ENCODE data around the gene ZNF316.

ZNF316 gene

DNA sequence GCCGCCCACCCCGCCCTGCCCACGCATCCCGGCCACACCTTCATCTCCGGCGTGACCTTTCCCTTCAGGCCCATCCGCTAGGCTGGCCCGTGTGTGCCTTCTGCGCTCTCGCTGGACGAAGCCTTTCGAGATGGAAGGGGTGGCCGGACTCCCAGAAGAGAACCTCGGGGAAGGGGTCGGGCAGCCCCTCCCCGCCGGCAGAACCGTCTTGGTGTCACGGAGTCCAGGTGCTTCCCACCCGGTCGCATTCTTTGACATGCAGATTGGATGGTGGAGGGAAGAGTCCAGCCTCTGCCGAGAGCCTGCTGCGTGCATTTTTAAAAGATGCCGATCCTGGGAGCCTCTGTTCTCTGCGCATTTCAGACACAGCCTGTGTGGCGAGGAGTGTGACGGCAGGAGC is 29.0 kb upstream of the ZNF316 start:
- no peak overlapping the region for H2AFZ ChIP-seq (ENCODE audit: low read length, unreplicated experiment)
- H3K4me1 ChIP-seq (ENCODE audit: control insufficient read depth, insufficient read depth, low read length, unreplicated experiment), result no peaks in the 10 kb centered on the region
- H3K4me3 ChIP-seq (ENCODE audit: low read depth, low read length), result no peak overlapping the region
- H3K36me3 ChIP-seq (ENCODE audit: insufficient read depth, low read length), result no peaks in the 10 kb centered on the region
- no peak overlapping the region for H3K27ac ChIP-seq (ENCODE audit: low read depth, low read length)
- H3K79me2 ChIP-seq (ENCODE audit: control insufficient read depth, insufficient read depth, low read length, unreplicated experiment), result no peaks in the 10 kb centered on the region
- H3K27me3 ChIP-seq (ENCODE audit: insufficient read depth, low read length), result 0 out of 2 replicates have a peak, but pooled peaks cover 5% of the 10 kb centered on the region

GRCh38 chr7:6608794-6609193 is 28.3 kb upstream of the ZNF316 start:
- Histone ChIP-seq H3K36me3 (ENCODE audit: insufficient read depth, low read length) (no peaks in the 10 kb centered on the region), H3K27me3 (ENCODE audit: insufficient read depth, low read length) (peaks cover 10% of the 10 kb centered on the region), H3K79me2 (ENCODE audit: control insufficient read depth, insufficient read depth, low read length, unreplicated experiment) (no peaks in the 10 kb centered on the region), H3K27ac (ENCODE audit: low read depth, low read length) (no peak overlapping the region), H3K4me3 (ENCODE audit: low read depth, low read length) (no peak overlapping the region), H3K4me1 (ENCODE audit: control insufficient read depth, insufficient read depth, low read length, unreplicated experiment) (no peaks in the 10 kb centered on the region), H2AFZ (ENCODE audit: low read length, unreplicated experiment) (no peak overlapping the region)

DNA sequence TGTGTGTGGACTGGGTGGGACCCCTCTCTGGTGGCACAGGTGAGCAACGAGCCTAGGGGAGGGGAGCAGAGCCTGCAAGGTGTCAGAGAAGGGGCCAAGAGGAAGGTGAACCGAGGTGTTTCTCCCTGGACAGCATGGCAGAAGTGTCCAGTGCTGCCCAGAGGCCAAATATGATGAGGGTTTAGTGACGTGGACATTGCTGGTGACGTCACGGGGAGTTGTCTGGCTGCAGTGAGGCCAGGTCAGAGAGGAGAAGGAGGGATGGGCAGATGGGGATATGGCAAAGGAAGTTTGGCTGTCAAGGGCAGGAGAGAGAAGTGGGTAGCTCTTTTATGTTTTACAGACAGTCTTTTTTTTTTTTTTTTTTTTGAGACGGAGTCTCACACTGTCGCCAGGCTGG is 24.3 kb upstream of the ZNF316 start:
- Histone ChIP-seq H3K79me2 (ENCODE audit: control insufficient read depth, insufficient read depth, low read length, unreplicated experiment) (no peaks in the 10 kb centered on the region), H3K36me3 (ENCODE audit: insufficient read depth, low read length) (no peaks in the 10 kb centered on the region), H3K27ac (ENCODE audit: low read depth, low read length) (no peak overlapping the region), H3K4me1 (ENCODE audit: control insufficient read depth, insufficient read depth, low read length, unreplicated experiment) (no peaks in the 10 kb centered on the region), H3K27me3 (ENCODE audit: insufficient read depth, low read length) (peaks cover 45% of the 10 kb centered on the region), H3K4me3 (ENCODE audit: low read depth, low read length) (no peak overlapping the region), H2AFZ (ENCODE audit: low read length, unreplicated experiment) (no peak overlapping the region)

DNA sequence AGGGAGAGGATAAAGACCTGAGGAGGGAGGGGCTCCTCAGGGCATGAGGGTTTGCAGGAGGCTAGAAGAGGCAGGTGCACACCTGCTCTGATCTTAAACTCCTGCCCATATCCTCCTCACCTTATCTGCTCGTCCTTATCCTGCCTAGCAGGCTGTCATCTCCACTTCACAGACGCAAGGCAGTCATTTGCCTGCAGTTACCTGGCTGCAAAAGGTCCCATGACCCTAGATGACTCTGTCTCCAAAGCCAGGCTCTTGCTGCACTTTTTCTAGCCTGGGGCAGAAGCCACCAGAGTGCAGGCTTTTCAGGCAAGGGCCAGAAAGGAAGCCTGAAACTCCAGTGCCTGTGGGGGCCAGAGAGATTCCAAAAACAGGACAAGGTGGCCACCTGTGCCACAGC is 23.4 kb upstream of the ZNF316 start:
- Histone ChIP-seq H3K36me3 (ENCODE audit: insufficient read depth, low read length) (no peaks in the 10 kb centered on the region), H3K79me2 (ENCODE audit: control insufficient read depth, insufficient read depth, low read length, unreplicated experiment) (no peaks in the 10 kb centered on the region), H3K4me1 (ENCODE audit: control insufficient read depth, insufficient read depth, low read length, unreplicated experiment) (no peaks in the 10 kb centered on the region), H3K27ac (ENCODE audit: low read depth, low read length) (no peak overlapping the region), H3K27me3 (ENCODE audit: insufficient read depth, low read length) (peaks cover 50% of the 10 kb centered on the region), H2AFZ (ENCODE audit: low read length, unreplicated experiment) (no peak overlapping the region), H3K4me3 (ENCODE audit: low read depth, low read length) (no peak overlapping the region)

- Histone ChIP-seq H2AFZ (ENCODE audit: low read length, unreplicated experiment) (no peak within 1 kb of the TSS), H3K27ac (ENCODE audit: low read depth, low read length) (no peak within 1 kb of the TSS), H3K4me3 (ENCODE audit: low read depth, low read length) (peak within 1 kb of the TSS; percentile 51), H3K36me3 (ENCODE audit: insufficient read depth, low read length) (no peaks in the 10 kb centered on the region), H3K27me3 (ENCODE audit: insufficient read depth, low read length) (peaks cover 63% of the 10 kb centered on the region), H3K4me1 (ENCODE audit: control insufficient read depth, insufficient read depth, low read length, unreplicated experiment) (no peaks in the 10 kb centered on the region), H3K79me2 (ENCODE audit: control insufficient read depth, insufficient read depth, low read length, unreplicated experiment) (no peaks in the 10 kb centered on the region)
These were observed 22.0 kb upstream of the ZNF316 start, which contains the start of gene ZNF853 for GRCh38 chr7:6614953-6615722. Gene ZNF853, plus strand, starts transcription at chr7:6615610. Its CDS starts 565 bp downstream, at chr7:6616175.

DNA sequence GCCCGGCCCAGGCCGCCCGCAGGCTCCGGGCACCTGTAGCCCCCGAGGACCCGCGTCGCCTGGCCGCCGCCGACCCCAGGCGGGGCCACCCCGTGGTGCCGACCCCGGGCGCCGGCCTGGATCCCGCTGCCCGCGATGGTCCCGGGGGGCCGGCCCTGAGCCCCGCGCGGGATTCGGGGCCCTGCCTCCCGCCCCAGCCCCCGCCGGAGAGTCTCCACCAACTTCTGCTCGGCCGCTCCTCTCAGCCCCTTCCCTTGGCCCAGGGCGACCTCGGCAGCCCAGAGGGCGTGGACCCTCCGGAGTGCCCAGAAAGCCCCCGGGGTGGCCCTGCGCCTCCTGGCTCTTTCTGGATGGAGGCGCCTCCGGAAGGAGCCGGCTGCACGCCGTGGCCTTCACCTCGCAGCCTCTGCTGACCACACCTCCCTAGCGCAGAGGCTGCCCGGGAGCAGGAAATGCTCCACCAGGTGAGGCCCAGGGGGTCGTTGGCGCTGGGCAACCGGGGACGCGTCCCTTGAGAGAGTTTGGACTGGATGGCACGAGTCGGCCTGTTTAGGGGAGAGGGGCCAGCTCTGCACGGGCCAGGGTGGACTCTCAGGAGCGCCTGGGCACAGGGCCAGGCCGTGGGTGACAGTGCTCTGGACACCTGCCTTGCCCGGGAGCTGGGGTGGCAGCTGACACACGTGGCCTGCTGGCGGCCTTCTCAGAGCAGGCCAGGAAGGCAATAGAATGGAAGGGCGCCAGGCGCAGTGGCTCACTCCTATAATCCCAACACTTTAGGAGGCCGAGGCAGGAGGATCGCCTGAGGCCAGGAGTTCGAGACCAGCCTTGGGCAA is 21.2 kb upstream of the ZNF316 start:
- H3K79me2 ChIP-seq (ENCODE audit: control insufficient read depth, insufficient read depth, low read length, unreplicated experiment), result no peaks in the 10 kb centered on the region
- H3K27ac ChIP-seq (ENCODE audit: low read depth, low read length), result no peak overlapping the region
- no peak overlapping the region for H2AFZ ChIP-seq (ENCODE audit: low read length, unreplicated experiment)
- H3K4me1 ChIP-seq (ENCODE audit: control insufficient read depth, insufficient read depth, low read length, unreplicated experiment), result no peaks in the 10 kb centered on the region
- H3K27me3 ChIP-seq (ENCODE audit: insufficient read depth, low read length), result peaks cover 67% of the 10 kb centered on the region
- peak overlapping the region; percentile 51 for H3K4me3 ChIP-seq (ENCODE audit: low read depth, low read length)
- no peaks in the 10 kb centered on the region for H3K36me3 ChIP-seq (ENCODE audit: insufficient read depth, low read length)

DNA sequence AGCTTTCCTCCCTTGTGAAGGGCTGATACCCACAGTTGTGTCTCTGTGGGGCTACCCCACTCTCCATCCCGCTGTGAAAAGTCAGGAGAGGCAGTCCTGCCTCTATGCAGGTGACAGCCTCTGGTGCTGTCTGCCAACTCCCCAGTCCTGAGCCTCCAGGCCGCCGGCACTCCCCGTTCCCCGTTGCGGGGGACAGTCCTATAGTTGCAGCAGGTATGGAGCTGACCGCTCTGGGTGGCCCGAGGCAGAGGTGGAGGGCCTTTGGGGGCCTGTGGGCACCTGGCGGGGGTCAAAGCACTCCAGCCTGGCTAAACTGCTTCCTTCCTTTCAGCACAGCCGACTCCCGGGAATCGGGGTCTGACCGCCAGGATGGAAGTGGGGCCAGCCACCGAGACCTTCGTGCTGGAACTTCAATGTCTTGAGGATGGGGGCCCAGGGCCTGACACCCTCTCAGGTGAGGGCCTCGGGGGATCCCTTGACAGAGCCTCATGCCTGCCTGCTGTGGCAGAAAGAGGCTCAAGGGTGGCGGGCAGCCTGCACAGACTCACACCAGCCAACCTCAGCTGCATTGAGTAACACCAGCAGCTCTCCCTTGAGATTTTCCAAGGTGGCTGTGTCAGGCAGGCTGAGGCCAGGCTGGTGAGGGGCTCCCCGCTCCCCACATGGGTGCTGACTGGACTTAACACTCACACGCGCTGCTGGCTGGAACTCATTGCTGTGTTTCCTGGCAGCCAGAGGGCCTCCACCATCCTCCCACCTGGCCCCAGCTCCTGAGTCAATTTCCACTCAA is 20.1 kb upstream of the ZNF316 start:
- Histone ChIP-seq H3K36me3 (ENCODE audit: insufficient read depth, low read length) (no peaks in the 10 kb centered on the region), H3K27ac (ENCODE audit: low read depth, low read length) (no peak overlapping the region), H3K79me2 (ENCODE audit: control insufficient read depth, insufficient read depth, low read length, unreplicated experiment) (no peaks in the 10 kb centered on the region), H3K27me3 (ENCODE audit: insufficient read depth, low read length) (peaks cover 69% of the 10 kb centered on the region), H2AFZ (ENCODE audit: low read length, unreplicated experiment) (no peak overlapping the region), H3K4me3 (ENCODE audit: low read depth, low read length) (no peak overlapping the region), H3K4me1 (ENCODE audit: control insufficient read depth, insufficient read depth, low read length, unreplicated experiment) (no peaks in the 10 kb centered on the region)

DNA sequence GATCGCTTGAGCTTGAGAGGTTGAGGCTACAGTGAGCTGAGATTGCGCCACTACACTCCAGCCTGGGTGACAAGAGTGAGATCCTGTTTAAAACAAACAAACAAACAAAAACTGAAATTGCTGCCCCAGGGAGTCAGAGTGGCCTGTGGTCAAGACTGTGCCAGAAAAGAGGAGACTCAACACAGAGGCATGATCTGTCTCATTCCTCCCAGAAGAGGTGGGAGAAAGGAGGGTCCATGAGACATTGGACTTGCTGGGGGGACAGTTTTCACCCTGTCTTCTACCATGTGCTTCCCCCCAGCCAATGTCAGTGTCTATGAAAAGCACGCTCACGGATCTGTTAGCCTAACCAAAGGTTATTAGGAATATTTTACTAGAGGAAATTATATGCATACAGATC is 18.5 kb upstream of the ZNF316 start:
- H3K36me3 ChIP-seq (ENCODE audit: insufficient read depth, low read length), result no peaks in the 10 kb centered on the region
- peaks cover 65% of the 10 kb centered on the region for H3K27me3 ChIP-seq (ENCODE audit: insufficient read depth, low read length)
- no peaks in the 10 kb centered on the region for H3K79me2 ChIP-seq (ENCODE audit: control insufficient read depth, insufficient read depth, low read length, unreplicated experiment)
- no peak overlapping the region for H3K27ac ChIP-seq (ENCODE audit: low read depth, low read length)
- no peak overlapping the region for H3K4me3 ChIP-seq (ENCODE audit: low read depth, low read length)
- no peaks in the 10 kb centered on the region for H3K4me1 ChIP-seq (ENCODE audit: control insufficient read depth, insufficient read depth, low read length, unreplicated experiment)
- no peak overlapping the region for H2AFZ ChIP-seq (ENCODE audit: low read length, unreplicated experiment)

DNA sequence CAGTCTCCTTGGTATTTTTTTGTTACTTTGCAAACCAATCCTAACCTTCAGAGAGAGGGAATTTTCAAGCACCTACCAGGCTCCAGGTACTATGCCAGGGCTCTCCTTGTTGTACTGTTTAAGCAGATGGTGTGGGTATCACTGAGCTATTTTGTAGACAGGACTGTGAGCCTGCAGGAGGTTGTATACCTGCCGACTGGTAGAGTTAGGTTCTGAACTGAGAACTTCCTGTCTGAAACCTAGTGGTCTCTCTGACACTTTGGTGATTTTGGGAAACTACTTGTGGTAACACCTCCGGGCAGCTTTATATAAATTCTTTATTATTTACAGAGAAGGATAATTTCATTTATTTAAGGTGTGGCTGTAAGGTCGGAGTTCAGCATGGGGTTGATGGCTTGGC is 17.2 kb upstream of the ZNF316 start:
- H3K79me2 ChIP-seq (ENCODE audit: control insufficient read depth, insufficient read depth, low read length, unreplicated experiment), result no peaks in the 10 kb centered on the region
- no peak overlapping the region for H3K27ac ChIP-seq (ENCODE audit: low read depth, low read length)
- H3K4me3 ChIP-seq (ENCODE audit: low read depth, low read length), result no peak overlapping the region
- peaks cover 51% of the 10 kb centered on the region for H3K27me3 ChIP-seq (ENCODE audit: insufficient read depth, low read length)
- no peaks in the 10 kb centered on the region for H3K4me1 ChIP-seq (ENCODE audit: control insufficient read depth, insufficient read depth, low read length, unreplicated experiment)
- no peaks in the 10 kb centered on the region for H3K36me3 ChIP-seq (ENCODE audit: insufficient read depth, low read length)
- no peak overlapping the region for H2AFZ ChIP-seq (ENCODE audit: low read length, unreplicated experiment)
